Sigmoid colon (tissue), 7 donors: ENCODE measurements around the gene NENF. TPM values are rescaled to one million over a fixed set of nuclear protein-coding genes. Genes with fewer than 3 reads are reported as not detected.

Experiments
- DNase-seq: peaks from one replicate; pipeline ENCODE4 v3.0.0-alpha.2; 2019
- H3K27ac ChIP-seq, 4 donors: fragments of 200-600 bp; sonication (generic); one replicate each; pipeline ENCODE4 v1.5.1; 2016 to 2019; ENCODE audit warnings: mild to moderate bottlenecking in 1 of 4
- H3K27me3 ChIP-seq, 3 donors: fragments of 200-600 bp; sonication (generic); one replicate each; pipeline ENCODE4 v1.5.1; 2019; ENCODE audit warnings: mild to moderate bottlenecking in 1 of 3
- H3K36me3 ChIP-seq, 4 donors: fragments of 200-600 bp; sonication (generic); one replicate each; pipeline ENCODE4 v1.5.1; 2016 to 2019
- H3K4me1 ChIP-seq, 4 donors: fragments of 200-600 bp; sonication (generic); one replicate each; pipeline ENCODE4 v1.5.1; 2017 to 2019
- H3K4me3 ChIP-seq, 4 donors: fragments of 200-600 bp; sonication (generic); one replicate each; pipeline ENCODE4 v1.5.1; 2017 to 2019; ENCODE audit warnings: mild to moderate bottlenecking in 2 of 4, moderate library complexity in 1 of 4
- H3K9me3 ChIP-seq, 4 donors: fragments of 200-600 bp in 3 of 4; sonication (generic) in 3 of 4; one replicate each; pipeline versions ENCODE4 v1.5.1 to v1.6.1; 2013 to 2019
- CTCF ChIP-seq, 4 experiments: fragments of 450-650 bp in 3 of 4; fragments of 200-600 bp in 1 of 4; IDR thresholded peaks; one replicate each; pipeline ENCODE4 v1.5.1; 2016 to 2019; ENCODE audit warnings: antibody characterized with exemption in 4 of 4, mild to moderate bottlenecking in 3 of 4, moderate library complexity in 2 of 4
- EP300 ChIP-seq, 4 donors: sonication (generic); formaldehyde crosslinking; IDR thresholded peaks; one replicate each; pipeline ENCODE4 v1.6.1; 2017; ENCODE audit warnings: antibody characterized with exemption in 4 of 4
- POLR2A ChIP-seq, 2 donors: fragments of 450-650 bp; IDR thresholded peaks; one replicate each; pipeline ENCODE4 v1.6.1; 2016; ENCODE audit warnings: antibody characterized with exemption in 2 of 2, mild to moderate bottlenecking in 2 of 2, moderate library complexity in 2 of 2
- POLR2AphosphoS5 ChIP-seq, 4 donors: sonication (generic); formaldehyde crosslinking; IDR thresholded peaks; one replicate each; pipeline ENCODE4 v1.6.1; 2017; ENCODE audit warnings: antibody characterized with exemption in 4 of 4
- WGBS, 2 donors: extraction: QIAGEN DNeasy Blood & Tissue Kit; methylation state at CpG; one replicate each; pipeline ENCODE4 v1.1.7; 2013; 5-methylcytosine and 5-hydroxymethylcytosine counted together
- intact Hi-C: fragments of 100-400 bp; cut with DNase I; formaldehyde crosslinking; loops from one replicate; pipeline ENCODE4 v1.15.1; 2023
- polyA plus RNA-seq, 3 donors: library from polyadenylated mRNA; stranded (reverse); fragments of 200-250 nt; gene quantifications; one replicate each; pipeline ENCODE4 v1.2.3, GENCODE V29; 2013
- total RNA-seq, 4 donors: library from RNA; depleted of rRNA; stranded (reverse); fragments of >200 nt; gene quantifications; one replicate each; pipeline ENCODE4 v1.1.0, GENCODE V29; 2016
- donor health status: healthy with polysubstance abuse.
- donor health status: Bipolar disorder and iron deficiency.
- donor health status: healthy.

The NENF gene
- total and polyA plus RNA-seq, 7 donors = 27.0 to 136 (median 100) TPM

- DNase-seq = no peak
- no peaks in the 10 kb centered on the region for H3K36me3 ChIP-seq
- TF ChIP-seq CTCF (IDR thresholded peaks at IDR 0.05) = no peak
- no peak for TF ChIP-seq EP300 (IDR thresholded peaks at IDR 0.05)
- TF ChIP-seq POLR2A (IDR thresholded peaks at IDR 0.05) = no peak
- no peak for TF ChIP-seq POLR2AphosphoS5 (IDR thresholded peaks at IDR 0.05)
- no peak overlapping the region for H3K4me3 ChIP-seq
- 99 to 100% methylated on average over 3 of the region's 3 CpGs for WGBS, 2 donors
- peaks cover 0 to 8% (median 2%) of the 10 kb centered on the region in 4 donors for H3K9me3 ChIP-seq
- no peaks in the 10 kb centered on the region for H3K4me1 ChIP-seq
- intact Hi-C loops = no loop called here
- no peak overlapping the region for H3K27ac ChIP-seq
- no peaks in the 10 kb centered on the region for H3K27me3 ChIP-seq
These were observed 36.1 kb upstream of the NENF start for GRCh38 chr1:212396638-212397037.

GRCh38 chr1:212397171-212397570 lies 35.5 kb upstream of the NENF start:
- intact Hi-C loops = no loop called here
- H3K36me3 ChIP-seq = no peaks in the 10 kb centered on the region
- no peaks in the 10 kb centered on the region for H3K4me1 ChIP-seq
- DNase-seq = no peak
- H3K27ac ChIP-seq = no peak overlapping the region
- 95 to 96% methylated on average over 1 of the region's 1 CpG for WGBS, 2 donors
- TF ChIP-seq POLR2A (IDR thresholded peaks at IDR 0.05) = no peak
- no peak for TF ChIP-seq POLR2AphosphoS5 (IDR thresholded peaks at IDR 0.05)
- TF ChIP-seq EP300 (IDR thresholded peaks at IDR 0.05) = no peak
- TF ChIP-seq CTCF (IDR thresholded peaks at IDR 0.05) = no peak
- H3K27me3 ChIP-seq = no peaks in the 10 kb centered on the region
- no peak overlapping the region for H3K4me3 ChIP-seq
- H3K9me3 ChIP-seq = peaks cover 0 to 8% (median 2%) of the 10 kb centered on the region in 4 donors

GRCh38 chr1:212401042-212401441 lies 31.7 kb upstream of the NENF start:
- H3K36me3 ChIP-seq = no peaks in the 10 kb centered on the region
- no peaks in the 10 kb centered on the region for H3K27me3 ChIP-seq
- H3K4me1 ChIP-seq = no peaks in the 10 kb centered on the region
- WGBS, 2 donors = 96 to 99% methylated on average over 4 of the region's 4 CpGs
- TF ChIP-seq POLR2AphosphoS5 (IDR thresholded peaks at IDR 0.05) (no peak), EP300 (IDR thresholded peaks at IDR 0.05) (no peak), POLR2A (IDR thresholded peaks at IDR 0.05) (no peak), CTCF (IDR thresholded peaks at IDR 0.05) (no peak)
- H3K4me3 ChIP-seq = no peak overlapping the region
- DNase-seq = no peak
- peaks cover 0 to 6% (median 2%) of the 10 kb centered on the region in 4 donors for H3K9me3 ChIP-seq
- H3K27ac ChIP-seq = no peak overlapping the region
- intact Hi-C loops = no loop called here

GRCh38 chr1:212401838-212402582 lies 30.7 kb upstream of the NENF start:
- intact Hi-C loops = no loop called here
- WGBS, 2 donors = 85 to 86% methylated on average over 7 of the region's 7 CpGs
- no peak for DNase-seq

More at GRCh38 chr1:212401838-212402582, 30.7 kb upstream of the NENF start:
- Histone ChIP-seq H3K36me3 (no peaks in the 10 kb centered on the region), H3K27me3 (no peaks in the 10 kb centered on the region), H3K27ac (no peak overlapping the region), H3K9me3 (peaks cover 0 to 2% (median 1%) of the 10 kb centered on the region in 4 donors), H3K4me3 (no peak overlapping the region), H3K4me1 (no peaks in the 10 kb centered on the region)
- TF ChIP-seq EP300 (IDR thresholded peaks at IDR 0.05) (no peak), POLR2A (IDR thresholded peaks at IDR 0.05) (no peak), CTCF (IDR thresholded peaks at IDR 0.05) (no peak), POLR2AphosphoS5 (IDR thresholded peaks at IDR 0.05) (no peak)
